Activated CD8-positive, alpha-beta memory T cell treated with anti-CD3 and anti-CD28 coated beads for 36 hours (primary cell): ENCODE data around the gene TRIP4. TPM values are rescaled to one million over a fixed set of nuclear protein-coding genes. Genes with fewer than 3 reads are reported as not detected.
"Not testable (repeated sequence)": the region's sequence is repeated elsewhere in the genome, so short reads cannot be mapped to it uniquely, and the experiment has no call there.

Experiments used
- CTCF ChIA-PET: fragments of 350-600 bp; sonication (Branson Sonifier 250); formaldehyde crosslinking; loops from one replicate; lab custom pipeline; 2021; ENCODE audit warnings: antibody characterized with exemption; lab: Charles Lee
- POLR2A ChIA-PET: fragments of 350-600 bp; sonication (Branson Sonifier 250); formaldehyde crosslinking; loops from one replicate; lab custom pipeline; 2021; ENCODE audit warnings: antibody characterized with exemption; lab: Charles Lee
- total RNA-seq, 2 experiments: library from RNA; stranded (reverse); gene quantifications; one replicate each; pipeline ENCODE4 v1.2.3, GENCODE V29; 2021

TRIP4 gene
- total RNA-seq, 2 experiments from 2014 or later, result 19.0 to 20.5 TPM

DNA sequence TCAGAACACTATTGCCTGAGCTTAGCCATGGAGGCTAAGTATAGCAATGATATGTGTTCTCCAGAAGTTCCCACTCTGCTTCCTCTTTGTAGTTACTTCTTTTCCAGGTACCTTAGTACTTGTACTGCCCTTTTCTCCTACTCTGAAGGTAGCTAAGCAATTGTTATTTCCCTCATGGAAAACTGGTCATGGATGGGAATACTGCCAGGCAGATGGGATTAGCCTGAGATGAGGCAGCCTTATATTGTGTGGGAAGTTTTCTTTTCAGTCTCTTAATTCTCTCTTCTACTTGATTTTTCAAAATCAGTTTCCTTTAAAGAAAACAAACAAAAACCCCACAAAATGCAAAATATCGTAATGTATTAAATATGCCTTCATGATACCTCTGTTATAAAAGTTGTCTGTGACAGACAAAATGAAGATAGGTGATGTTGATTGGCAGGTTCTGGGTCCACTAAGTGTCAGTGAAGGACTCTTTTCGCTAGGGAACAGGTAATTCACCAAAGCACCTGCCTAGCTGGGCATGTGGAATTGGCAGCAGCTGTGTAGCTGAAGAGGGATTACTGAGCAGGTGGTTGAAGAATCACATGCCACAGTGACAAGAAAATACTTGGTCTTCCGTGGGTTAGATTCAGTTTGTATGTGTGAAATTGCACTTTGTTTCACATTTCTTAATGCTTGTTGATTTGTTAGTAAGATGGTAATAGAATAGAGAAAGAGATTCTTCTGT is 76.8 kb downstream of the TRIP4 start:
- ChIA-PET CTCF (no interaction called here), POLR2A (no interaction called here)

GRCh38 chr15:64466408-64467141 is 78.9 kb downstream of the TRIP4 start:
- CTCF ChIA-PET, result interaction anchor here (0.6 kb wide), 1 partner anchor 369 kb away, joined by 3 read pairs; no protein-coding TSS in a partner anchor
- POLR2A ChIA-PET, result no interaction called here

DNA sequence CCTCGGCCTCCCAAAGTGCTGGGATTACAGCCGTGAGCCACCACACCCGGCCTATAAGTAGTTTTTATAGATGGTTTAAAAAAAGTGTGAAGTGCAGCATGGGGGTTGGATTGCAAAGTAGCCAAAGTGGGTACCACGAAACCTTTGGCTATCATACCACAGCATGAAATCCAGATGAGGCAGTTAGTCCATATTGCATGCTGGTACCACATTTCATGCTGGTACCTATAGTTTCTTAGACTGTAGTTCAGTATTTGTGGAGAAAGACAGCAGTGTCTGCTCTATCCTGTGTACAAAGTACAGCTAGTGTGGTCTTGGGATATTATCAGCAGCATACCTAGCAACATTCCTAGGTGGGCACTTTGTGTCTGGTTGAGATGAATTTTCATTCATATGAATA is 84.5 kb downstream of the TRIP4 start:
- ChIA-PET CTCF (no interaction called here), POLR2A (no interaction called here)

- POLR2A ChIA-PET, result no interaction called here
- CTCF ChIA-PET, result no interaction called here
Observed at GRCh38 chr15:64474846-64475245, 87.2 kb downstream of the TRIP4 start.

DNA sequence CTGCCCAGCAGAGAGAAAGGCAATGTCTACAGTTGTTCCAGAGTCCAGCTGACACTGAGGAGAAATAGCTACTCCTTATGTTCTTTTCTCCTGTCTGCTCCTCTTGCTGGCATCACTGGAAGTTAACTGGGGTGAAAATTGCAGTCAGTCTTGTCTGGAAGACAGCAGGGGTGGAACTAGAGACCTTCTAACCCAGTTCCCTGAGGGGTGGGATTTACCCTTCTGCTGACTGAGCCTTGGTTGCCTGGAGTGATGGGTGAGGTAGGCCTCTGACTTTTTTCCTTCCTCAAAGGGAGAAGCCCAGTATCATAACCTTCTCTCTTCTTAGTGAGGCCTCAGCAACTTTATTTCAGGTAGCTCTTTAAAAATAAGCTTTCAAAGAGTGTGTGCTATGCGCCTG is 88.9 kb downstream of the TRIP4 start:
- ChIA-PET POLR2A (interaction anchor here (0.7 to 1.0 kb wide), 2 partner anchors 15 to 23 kb away, joined by 5 to 11 read pairs; no protein-coding TSS in a partner anchor), CTCF (interaction anchor here (0.5 kb wide), 1 partner anchor 213 kb away, joined by 3 read pairs; no protein-coding TSS in a partner anchor)

DNA sequence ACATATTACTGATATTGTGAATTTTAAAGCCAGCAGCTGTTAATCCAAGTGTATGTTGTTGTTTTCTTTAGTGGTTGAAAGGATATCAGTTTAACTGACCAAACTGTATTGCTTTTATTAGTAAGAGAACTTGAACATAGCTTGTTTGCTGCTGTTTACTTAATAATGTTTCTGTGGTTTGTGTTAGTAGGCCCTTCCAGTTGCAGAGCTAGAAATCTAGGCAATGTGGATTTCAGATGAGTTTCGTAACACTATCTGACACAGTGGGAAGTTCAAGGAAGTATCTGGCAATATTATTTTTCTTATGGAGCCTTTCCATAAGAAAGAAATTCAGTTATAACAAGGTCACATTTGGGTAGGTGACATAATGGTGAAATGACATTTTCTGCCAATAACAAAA is 91.2 kb downstream of the TRIP4 start:
- POLR2A ChIA-PET, result interaction anchor here (0.6 to 0.7 kb wide), 2 partner anchors 70 to 224 kb away, joined by 5 read pairs; no protein-coding TSS in a partner anchor
- CTCF ChIA-PET, result no interaction called here

GRCh38 chr15:64480891-64481290 is 93.3 kb downstream of the TRIP4 start:
- ChIA-PET CTCF (no interaction called here), POLR2A (interaction anchor here (0.6 kb wide), 1 partner anchor 22 kb away, joined by 5 read pairs; no protein-coding TSS in a partner anchor)

- POLR2A ChIA-PET, result no interaction called here
- CTCF ChIA-PET, result no interaction called here
Observed at GRCh38 chr15:64483749-64484148, 96.1 kb downstream of the TRIP4 start.

GRCh38 chr15:64485796-64486195 is 98.2 kb downstream of the TRIP4 start:
- CTCF ChIA-PET, result interaction anchor here (0.5 to 0.7 kb wide), 2 partner anchors 116 to 1083 kb away, joined by 3 read pairs; no protein-coding TSS in a partner anchor
- POLR2A ChIA-PET, result no interaction called here

DNA sequence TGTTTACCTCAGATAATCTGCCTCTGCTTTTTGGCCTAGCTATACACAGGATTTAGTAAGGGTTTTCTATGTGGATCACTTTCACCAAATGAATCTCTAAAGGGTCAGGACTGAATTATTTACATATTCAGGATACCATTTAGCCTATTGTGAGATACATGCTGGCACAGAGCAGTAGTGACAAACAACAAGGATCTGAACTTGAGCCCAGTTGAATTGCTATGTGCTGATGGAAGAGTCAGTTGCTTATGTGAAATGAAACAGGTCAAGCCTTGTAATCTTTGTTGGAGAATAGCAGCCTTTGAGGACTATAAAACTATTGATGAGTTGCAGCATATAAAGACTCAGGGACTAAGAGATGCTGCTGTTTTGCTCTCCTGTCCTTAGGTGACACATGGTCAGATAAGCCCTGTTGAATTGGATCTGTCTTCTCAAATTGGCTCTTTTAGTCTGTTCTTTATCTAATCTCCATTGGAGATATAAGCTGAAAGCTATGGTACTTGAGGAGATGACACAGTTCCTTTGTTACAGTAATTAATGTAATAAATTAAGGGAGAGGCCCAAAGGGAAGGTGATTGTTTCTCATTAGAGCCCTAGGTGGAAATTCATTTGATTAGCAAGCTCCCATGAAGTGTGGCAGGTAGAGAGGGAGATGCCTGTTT is 103.1 kb downstream of the TRIP4 start:
- CTCF ChIA-PET, result interaction anchor here (0.8 kb wide), 1 partner anchor 215 kb away, joined by 3 read pairs; no protein-coding TSS in a partner anchor
- POLR2A ChIA-PET, result no interaction called here

DNA sequence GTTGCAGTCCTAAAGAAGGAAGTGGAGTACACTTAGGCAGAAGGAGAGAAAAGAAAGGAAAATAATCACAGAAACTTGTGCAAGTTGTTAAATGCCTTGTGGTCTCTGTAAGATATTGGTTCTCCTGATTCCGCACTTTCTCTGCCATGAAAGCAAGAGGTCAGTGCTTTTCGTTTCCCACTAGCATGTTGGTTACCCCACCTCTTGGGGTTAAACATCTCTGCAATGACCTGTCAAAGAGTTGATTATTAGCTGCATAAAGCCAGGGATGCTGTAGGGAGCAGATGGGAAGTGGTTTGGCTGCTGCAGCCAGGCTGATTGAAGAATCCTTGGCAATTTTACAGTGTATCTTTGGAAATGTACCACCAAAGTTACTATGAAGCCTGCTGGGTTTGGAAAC is 106.0 kb downstream of the TRIP4 start:
- ChIA-PET CTCF (no interaction called here), POLR2A (no interaction called here)

DNA sequence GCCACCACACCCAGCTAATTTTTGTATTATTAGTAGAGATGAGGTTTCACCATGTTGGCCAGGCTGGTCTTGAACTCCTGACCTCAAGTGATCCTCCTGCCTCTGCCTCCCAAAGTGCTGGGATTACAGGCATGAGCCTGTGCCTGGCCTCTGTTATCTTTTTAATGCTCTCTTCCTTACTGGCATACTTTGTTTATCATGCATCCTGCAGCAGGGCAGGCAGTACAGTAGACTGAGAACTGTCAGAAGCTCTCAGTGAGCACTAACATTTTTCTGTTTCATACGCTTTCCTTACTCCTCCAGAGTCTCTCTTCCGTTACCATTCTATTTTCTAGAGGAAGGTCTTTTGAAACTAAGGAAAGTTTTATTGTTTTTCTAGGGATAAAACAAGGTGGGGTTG is 108.3 kb downstream of the TRIP4 start:
- POLR2A ChIA-PET, CTCF ChIA-PET: not testable (repeated sequence)

DNA sequence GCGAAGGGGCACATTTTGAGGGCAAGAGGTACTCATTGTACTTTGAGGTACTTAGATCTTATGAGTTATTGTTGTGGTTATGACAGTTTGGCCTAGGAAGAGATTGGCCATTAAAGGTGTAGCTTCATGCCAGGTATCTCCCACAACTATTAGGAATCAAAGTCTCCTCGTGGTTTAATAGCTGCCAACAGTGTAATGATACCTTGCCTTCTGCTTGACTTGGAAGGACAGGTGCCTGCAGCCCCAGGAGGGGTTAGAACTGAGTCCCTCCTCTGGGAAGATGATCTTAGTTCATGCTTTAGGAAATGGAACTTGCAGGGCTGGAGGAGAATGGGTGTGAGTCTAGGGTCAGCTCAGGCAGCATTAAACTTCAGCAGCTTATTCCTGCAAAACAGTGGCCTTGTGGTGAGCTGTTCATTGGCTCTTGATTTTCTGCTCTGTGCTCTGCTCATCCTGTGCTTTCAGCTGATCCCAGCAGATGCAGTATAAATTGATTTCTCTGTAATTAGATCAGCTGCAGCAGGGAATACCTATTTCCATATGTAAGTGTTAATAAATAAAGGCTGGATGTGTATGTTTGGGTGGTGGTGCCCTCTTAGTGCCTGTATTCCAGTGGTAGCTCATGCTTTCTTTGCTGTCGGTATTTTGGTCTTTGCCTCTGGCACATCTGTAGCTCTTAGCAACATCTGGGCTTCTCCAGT is 113.2 kb downstream of the TRIP4 start:
- POLR2A ChIA-PET, result no interaction called here
- CTCF ChIA-PET, result no interaction called here

GRCh38 chr15:64501396-64501715 is 113.7 kb downstream of the TRIP4 start:
- POLR2A ChIA-PET, result interaction anchor here (0.5 kb wide), 1 partner anchor 354 kb away, joined by 4 read pairs; no protein-coding TSS in a partner anchor
- CTCF ChIA-PET, result no interaction called here

GRCh38 chr15:64502151-64502550 is 114.5 kb downstream of the TRIP4 start:
- POLR2A ChIA-PET, result interaction anchor here (0.7 kb wide), 1 partner anchor 21 kb away, joined by 5 read pairs; no protein-coding TSS in a partner anchor
- CTCF ChIA-PET, result interaction anchor here (0.7 kb wide), 1 partner anchor 101 kb away, joined by 3 read pairs; no protein-coding TSS in a partner anchor

DNA sequence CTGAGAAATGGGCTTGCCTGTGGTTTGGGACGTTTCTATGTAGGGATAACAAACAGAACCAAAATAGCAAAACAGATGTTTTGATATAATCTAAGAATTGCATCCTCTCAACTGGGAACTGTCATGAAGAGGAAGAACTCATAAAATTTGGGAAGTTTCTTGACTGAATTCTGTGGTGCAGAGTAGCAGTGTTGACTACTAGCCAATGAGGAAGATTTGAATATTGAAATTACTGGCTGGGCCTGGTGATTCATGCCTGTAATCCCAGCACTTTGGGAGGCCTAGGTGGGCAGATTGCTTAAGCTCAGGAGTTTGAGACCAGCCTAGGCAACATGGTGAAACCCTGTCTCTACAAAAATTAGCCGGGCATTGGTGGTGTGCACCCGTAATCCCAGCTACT is 114.9 kb downstream of the TRIP4 start:
- ChIA-PET POLR2A (interaction anchor here (0.7 kb wide), 1 partner anchor 22 kb away, joined by 5 read pairs; no protein-coding TSS in a partner anchor), CTCF (interaction anchor here (0.6 to 0.7 kb wide), 2 partner anchors 101 to 331 kb away, joined by 3 read pairs; no protein-coding TSS in a partner anchor)

- ChIA-PET CTCF (interaction anchor here (0.6 kb wide), 1 partner anchor 331 kb away, joined by 3 read pairs; no protein-coding TSS in a partner anchor), POLR2A (no interaction called here)
Observed at GRCh38 chr15:64503197-64503596, 115.6 kb downstream of the TRIP4 start.

DNA sequence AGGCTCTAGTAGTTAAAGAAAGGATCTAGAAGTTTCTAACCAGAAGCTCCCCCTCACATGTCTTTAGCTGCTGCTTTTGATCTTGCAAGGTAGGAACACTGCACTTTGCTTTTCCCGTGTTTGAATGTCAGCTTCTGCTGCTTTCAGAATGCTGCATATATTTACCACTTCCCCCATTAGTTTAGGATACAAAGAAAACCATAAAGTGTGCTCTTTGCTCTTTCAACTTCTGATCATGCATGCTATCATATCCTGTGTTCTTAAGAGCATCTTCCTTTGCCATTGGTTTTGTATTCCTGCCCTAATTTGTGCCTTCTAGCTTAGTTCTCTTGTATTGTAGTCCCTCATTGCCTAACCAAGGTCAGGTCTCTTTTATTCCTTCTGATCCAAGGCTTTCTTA is 116.0 kb downstream of the TRIP4 start:
- POLR2A ChIA-PET, result no interaction called here
- CTCF ChIA-PET, result no interaction called here
